T-helper 2 cell treated with Interferon-gamma antibody and Interleukin-4, amounts not matched to agents 100 ng/mL and 5 ng/mL, for 36 hours (primary cell): ENCODE data around the gene CDC42EP2. TPM values are rescaled to one million over a fixed set of nuclear protein-coding genes. Genes with fewer than 3 reads are reported as not detected.

Experiments
- intact Hi-C: fragments of 100-400 bp; cut with micrococcal nuclease; formaldehyde crosslinking; loops from one replicate; pipeline ENCODE4 v1.15.1; 2023
- total RNA-seq: library from RNA; stranded (reverse); gene quantifications from 2 replicates; pipeline ENCODE4 v1.2.3, GENCODE V29; 2022

The CDC42EP2 gene
- total RNA-seq, 1 donor from 2014 or later: 1.7 TPM

DNA sequence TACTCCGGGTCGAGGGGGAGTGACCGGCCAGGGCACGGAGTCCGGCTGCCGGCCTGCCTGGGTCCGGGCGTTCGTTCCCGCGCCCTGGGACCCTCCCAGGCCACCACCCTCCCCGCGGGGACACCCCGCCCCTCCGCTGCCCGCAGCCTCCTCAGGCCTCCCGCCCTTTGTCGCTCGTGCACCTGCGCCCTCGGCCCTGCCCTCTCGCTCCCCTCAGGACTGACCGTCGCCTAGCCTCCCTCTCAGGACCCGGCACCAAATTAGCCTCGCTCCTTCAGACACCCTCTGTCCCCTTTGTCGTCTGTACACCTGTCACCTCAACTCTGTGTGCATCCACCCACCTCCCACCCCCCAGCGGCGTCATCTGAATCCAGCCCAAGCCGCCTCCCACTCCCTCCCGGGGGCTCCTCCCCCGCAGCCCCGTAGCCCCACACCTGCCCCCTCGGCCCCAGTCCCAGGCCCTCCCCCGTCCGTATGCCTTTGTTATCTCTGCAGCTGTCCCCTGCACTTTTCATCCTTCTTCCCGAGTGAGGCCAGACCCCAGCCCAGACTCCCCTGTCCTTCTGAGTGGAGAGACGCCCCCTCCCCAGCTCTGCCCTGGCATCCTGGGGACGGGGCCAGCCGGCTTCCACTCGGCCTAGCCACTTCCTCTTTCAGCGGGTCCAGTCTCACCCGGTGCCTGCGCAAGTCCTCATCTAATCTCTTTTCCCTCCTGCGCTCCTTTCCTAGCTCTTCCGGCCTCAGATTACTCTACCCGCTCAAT is 40.5 kb downstream of the CDC42EP2 start:
- intact Hi-C loops: no loop called here

DNA sequence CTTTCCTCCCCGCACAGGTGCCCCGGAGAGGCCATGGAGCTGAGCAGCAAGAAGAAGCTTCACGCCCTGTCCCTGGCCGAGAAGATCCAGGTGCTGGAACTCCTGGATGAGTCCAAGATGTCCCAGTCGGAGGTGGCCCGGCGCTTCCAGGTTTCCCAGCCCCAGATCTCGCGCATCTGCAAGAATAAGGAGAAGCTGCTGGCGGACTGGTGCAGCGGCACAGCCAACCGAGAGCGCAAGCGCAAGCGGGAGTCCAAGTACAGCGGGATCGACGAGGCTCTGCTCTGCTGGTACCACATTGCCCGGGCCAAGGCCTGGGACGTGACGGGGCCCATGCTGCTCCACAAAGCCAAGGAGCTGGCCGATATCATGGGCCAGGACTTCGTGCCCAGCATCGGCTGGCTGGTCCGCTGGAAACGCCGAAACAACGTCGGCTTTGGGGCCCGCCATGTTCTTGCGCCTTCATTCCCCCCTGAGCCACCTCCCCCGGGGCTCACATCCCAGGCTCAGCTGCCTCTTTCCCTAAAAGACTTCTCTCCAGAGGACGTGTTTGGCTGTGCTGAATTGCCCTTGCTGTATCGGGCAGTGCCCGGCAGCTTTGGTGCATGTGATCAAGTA is 41.2 kb downstream of the CDC42EP2 start:
- intact Hi-C loops: no loop called here

DNA sequence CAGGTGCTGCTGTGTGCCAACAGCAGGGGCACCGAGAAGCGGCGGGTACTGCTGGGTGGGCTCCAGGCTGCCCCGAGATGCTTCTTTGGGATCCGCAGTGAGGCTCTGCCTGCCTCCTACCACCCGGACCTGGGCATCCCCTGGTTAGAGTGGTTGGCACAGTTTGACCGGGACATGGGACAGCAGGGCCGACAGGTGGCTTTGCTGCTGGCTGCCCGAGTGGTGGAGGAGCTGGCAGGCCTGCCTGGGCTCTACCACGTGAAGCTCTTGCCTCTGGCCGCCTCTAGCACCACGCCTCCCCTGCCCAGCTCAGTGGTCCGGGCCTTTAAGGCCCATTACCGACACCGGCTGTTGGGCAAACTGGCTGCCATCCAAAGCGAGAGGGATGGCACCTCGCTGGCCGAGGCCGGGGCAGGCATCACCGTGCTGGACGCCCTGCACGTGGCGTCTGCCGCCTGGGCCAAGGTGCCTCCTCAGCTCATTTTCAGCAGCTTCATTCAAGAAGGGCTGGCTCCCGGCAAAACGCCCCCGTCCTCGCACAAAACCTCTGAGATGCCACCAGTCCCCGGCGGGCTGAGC is 41.8 kb downstream of the CDC42EP2 start:
- intact Hi-C loops: no loop called here

DNA sequence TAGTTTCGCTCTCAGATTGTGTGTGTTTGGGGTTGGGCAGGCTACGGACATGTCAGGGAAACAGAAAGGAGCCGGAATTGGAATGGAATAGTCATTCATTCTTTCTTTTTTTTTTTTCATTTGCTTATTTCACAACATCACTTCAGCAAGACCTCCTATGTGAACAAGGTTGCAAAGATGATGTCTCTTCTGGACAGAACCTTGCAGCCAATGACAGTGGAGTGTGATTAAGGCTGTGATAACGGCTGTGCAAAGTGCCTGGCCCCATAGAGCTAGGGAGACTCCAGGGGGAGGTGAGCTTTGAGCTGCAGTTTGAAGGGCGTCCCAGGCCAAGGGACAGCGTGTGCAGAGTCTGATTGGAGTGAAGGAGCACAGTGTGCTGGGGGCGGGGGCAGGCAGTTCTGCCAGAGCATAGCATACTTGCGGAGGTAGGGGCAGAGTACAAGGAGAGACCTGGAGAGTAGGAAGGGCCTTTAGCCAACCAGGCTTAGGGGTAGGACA is 43.2 kb downstream of the CDC42EP2 start:
- intact Hi-C loops: no loop called here

DNA sequence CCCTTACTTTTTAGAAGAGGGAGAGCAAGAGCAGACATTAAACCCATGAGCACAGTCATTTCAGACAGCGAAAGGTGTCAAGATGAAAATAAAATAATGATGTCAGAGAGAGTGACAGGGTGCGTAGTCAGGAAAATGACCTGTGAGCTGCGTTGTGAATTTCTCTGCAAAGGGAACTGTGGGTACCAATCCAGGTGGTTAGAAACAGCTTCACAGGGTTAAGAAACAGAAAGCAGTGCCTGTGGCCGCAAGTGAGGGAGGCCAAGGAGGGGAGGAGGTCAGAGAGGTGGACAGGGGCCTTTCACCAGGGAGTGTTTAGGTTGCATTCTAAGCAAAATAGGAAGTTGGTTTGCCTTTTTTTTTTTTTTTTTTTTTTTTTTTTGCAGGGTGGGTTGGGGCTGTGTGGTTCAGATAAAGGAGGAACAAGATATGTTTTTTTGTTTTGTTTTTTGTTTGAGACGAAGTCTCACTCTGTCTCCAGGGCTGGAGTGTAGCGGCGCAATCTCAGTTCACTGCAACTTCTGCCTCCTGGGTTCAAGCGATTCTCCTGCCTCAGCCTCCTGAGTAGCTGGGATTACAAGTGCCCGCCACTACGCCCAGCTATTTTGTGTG is 47.8 kb downstream of the CDC42EP2 start:
- intact Hi-C loops: no loop called here

DNA sequence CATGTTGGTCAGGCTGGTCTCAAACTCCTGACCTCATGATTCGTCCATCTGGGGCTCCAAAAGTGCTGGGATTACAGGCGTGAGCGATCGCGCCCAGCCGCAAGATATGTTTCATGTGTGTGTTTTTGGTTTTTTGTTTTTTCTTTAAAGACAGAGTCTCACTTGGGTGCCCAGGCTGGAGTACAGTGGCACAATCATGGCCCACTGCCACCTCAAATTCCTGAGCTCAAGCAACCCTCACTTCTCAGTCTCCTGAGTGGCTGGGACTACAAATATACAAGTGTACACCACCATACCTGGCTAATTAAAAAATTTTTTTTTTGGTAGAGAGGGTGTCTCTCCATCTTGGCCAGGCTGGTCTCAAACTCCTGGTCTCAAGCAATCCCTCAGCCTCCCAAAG is 48.3 kb downstream of the CDC42EP2 start:
- intact Hi-C loops: no loop called here

DNA sequence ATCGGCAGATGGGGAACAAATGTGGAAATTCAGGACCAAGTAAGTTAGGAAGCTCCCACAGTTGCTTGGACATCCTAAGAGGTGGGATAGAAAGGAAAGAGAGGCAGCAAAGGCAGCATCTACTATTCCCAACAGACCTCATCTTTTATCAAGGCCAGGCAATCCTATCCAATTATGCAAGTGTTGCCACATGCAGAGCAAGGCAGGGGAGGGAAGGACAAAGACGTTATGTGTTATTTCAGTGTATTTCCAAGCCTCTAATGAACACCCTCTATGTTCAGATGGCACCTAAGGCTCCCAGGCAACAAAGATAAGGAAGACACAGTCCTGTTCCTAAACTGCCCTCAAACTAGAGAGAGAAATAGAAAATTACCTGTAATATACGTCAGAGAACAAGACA is 49.1 kb downstream of the CDC42EP2 start:
- intact Hi-C loops: no loop called here

DNA sequence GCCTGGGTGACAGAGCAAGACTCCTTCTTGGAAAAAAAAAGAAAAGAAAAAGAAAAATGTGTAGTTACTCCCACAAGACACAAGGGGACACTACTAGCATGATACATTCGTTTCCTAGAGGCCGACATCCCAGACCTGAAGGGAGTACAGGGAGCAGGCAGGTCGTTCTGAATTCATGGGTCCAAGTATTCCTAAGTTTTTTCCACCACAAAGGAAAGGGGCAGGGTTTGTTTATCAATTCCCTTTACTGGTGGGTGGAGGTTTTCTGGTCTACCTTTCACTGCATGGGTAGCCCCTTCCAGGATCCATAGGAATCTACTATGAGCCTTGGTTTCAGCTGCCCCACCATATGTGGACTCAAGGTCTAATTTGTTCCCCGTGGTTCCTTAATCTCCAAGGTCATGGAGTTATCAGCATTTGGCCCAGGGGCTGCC is 51.7 kb downstream of the CDC42EP2 start:
- intact Hi-C loops: loop anchor here (1.0 kb wide), 1 partner anchor 144 kb away; no protein-coding TSS in a partner anchor

DNA sequence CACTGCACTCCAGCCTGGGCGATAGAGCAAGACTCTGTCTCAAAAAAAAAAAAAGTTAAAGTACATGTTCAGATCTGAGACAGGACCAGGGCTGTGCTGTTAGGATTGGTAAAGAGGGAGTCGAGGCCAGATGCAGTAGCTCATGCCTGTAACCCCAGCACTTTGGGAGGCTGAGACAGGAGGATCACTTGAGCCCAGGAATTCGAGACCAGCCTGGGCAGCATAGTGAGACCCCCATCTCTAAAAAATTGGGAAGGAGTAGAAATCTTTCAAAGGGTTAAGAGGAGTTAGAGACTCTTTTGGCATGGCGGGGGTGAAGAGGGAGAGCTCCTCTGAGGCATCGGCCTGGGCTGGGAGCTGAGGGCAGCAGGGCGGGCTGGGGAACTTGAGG is 56.0 kb downstream of the CDC42EP2 start:
- intact Hi-C loops: no loop called here

Other genes starting within 250 kb of the CDC42EP2 start
- 91.5 and 93.2 TPM in 2 replicates for gene CDCA5, start 230.8 kb upstream of the CDC42EP2 start, total RNA-seq
- 29.5 and 31.7 TPM in 2 replicates for gene ZFPL1, start 230.6 kb upstream of the CDC42EP2 start, total RNA-seq
- gene VPS51, start 218.7 kb upstream of the CDC42EP2 start, total RNA-seq: 135 and 139 TPM in 2 replicates
- 23.9 and 27.7 TPM in 2 replicates for gene TM7SF2, start 203.0 kb upstream of the CDC42EP2 start, total RNA-seq
- 9.4 and 9.6 TPM in 2 replicates for gene ZNHIT2, start 197.2 kb upstream of the CDC42EP2 start, total RNA-seq
- 995 and 1,039 TPM in 2 replicates for gene FAU, start 192.7 kb upstream of the CDC42EP2 start, total RNA-seq
- gene MRPL49, start 192.5 kb upstream of the CDC42EP2 start, total RNA-seq: 45.5 and 50.4 TPM in 2 replicates
- gene SYVN1, start 180.3 kb upstream of the CDC42EP2 start, total RNA-seq: 48.5 and 50.4 TPM in 2 replicates
- gene SPDYC, start 144.6 kb upstream of the CDC42EP2 start, total RNA-seq: not detected in 2 replicates
- gene CAPN1, start 132.9 kb upstream of the CDC42EP2 start, total RNA-seq: 205 and 209 TPM in 2 replicates
- 64.5 and 69.8 TPM in 2 replicates for gene POLA2, start 52.9 kb upstream of the CDC42EP2 start, total RNA-seq
- 68.1 and 75.9 TPM in 2 replicates for gene DPF2, start 19.0 kb downstream of the CDC42EP2 start, total RNA-seq
- 1.1 and 1.2 TPM in 2 replicates for gene TIGD3, start 39.9 kb downstream of the CDC42EP2 start, total RNA-seq
- gene SLC25A45, start 67.8 kb downstream of the CDC42EP2 start, total RNA-seq: 25.6 and 26.3 TPM in 2 replicates
- gene FRMD8, start 71.8 kb downstream of the CDC42EP2 start, total RNA-seq: 51.7 and 54.1 TPM in 2 replicates
- gene NEAT1, start 107.9 kb downstream of the CDC42EP2 start, total RNA-seq: 730 and 731 TPM in 2 replicates
- gene MALAT1, start 184.2 kb downstream of the CDC42EP2 start, total RNA-seq: 6,337 and 6,385 TPM in 2 replicates
- 63.6 and 64.6 TPM in 2 replicates for gene SCYL1, start 210.2 kb downstream of the CDC42EP2 start, total RNA-seq
- gene LTBP3, start 243.5 kb downstream of the CDC42EP2 start, total RNA-seq: 62.9 and 67.3 TPM in 2 replicates